Measurements from ENCODE around the gene ETV7.

- TF ChIP-seq CTCF (IDR thresholded peaks at IDR 0.05) (no peak), EZH2 (IDR thresholded peaks at IDR 0.05; ENCODE audit: borderline replicate concordance, insufficient read depth, low read depth, low read length, poor library complexity, severe bottlenecking) (no peak)
Measured at GRCh38 chr6:36326356-36326995, 61.0 kb downstream of the ETV7 start.

Data from B cell (primary cell).